IPS DF 19.7 (cell line): ENCODE data around the gene TEX48.

Experiments used
- DNase-seq: peaks from one replicate; pipeline ENCODE4 v3.0.0-alpha.2; 2013; ENCODE audit warnings: low read depth, low spot score

Gene TEX48, protein sequence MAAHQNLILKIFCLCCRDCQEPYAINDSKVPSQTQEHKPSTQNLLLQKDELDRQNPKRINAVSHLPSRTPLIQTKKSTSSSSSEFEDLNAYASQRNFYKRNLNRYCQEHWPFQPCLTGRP

GRCh38 chr9:114681594-114682332, at the start of gene TEX48:
TSS of gene TEX48 (minus strand) at chr9:114682192. CDS start at chr9:114671723, 10,469 bp downstream.
- no peak for DNase-seq

DNA sequence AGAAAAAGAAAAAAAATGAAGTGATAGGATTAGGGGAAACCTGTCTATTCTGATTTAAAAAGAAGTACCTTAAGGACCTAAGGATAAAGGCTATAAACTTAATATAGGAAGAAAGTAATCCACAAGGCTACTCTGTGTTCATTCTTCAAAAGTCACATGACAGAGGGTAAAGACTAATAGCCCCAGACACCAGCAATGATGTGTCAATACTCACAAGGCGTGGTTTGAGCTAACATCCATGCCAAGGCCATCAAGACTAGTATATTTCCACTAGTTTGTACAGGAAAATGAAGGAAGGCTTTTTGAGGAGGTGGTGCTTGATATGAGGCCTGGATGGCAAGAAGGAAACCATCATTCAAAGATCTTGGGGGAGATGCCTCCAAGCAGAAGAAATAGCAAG, 49.7 kb upstream of the TEX48 start:
- no peak for DNase-seq

GRCh38 chr9:114729706-114730105, 47.7 kb upstream of the TEX48 start:
- no peak for DNase-seq

DNA sequence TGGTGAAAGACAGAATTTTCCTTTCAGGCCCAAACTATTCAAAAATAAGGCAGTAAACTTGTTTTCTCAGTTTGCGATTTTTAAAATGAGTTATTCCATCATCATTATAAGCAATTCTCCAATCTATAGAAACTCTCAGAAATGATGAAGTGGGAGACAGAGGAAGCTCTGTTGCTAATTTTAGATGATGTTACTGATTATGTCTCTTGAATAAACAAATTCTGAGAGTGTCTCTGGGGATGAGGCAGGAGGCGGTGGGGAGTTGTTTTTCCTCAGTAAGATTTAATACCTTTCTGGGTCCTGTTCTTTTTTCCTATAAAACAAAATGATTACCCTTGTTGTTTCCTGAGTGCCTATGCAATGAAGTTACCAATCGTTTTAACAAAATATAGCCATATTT, 43.9 kb upstream of the TEX48 start:
- DNase-seq = no peak

DNA sequence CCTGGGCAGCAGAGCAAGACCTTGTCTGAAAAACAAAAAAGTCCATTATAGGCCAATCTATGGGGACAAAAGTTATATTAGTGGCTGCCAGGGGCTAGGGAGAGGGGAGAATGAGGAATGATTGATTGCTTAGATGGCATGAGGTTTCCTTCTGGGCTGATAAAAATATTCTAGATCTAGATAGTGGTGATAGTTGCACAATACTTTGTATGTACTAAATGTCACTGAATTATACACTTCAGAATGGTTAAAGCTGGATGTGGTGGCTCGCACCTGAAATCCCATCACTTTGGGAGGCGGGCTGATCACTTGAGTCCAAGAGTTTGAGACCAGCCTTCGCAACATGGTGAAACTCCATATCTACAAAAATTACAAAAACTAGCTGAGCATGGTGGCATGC, 42.8 kb upstream of the TEX48 start:
- no peak for DNase-seq

- no peak for DNase-seq
Observed at GRCh38 chr9:114723931-114724330, 41.9 kb upstream of the TEX48 start.

DNA sequence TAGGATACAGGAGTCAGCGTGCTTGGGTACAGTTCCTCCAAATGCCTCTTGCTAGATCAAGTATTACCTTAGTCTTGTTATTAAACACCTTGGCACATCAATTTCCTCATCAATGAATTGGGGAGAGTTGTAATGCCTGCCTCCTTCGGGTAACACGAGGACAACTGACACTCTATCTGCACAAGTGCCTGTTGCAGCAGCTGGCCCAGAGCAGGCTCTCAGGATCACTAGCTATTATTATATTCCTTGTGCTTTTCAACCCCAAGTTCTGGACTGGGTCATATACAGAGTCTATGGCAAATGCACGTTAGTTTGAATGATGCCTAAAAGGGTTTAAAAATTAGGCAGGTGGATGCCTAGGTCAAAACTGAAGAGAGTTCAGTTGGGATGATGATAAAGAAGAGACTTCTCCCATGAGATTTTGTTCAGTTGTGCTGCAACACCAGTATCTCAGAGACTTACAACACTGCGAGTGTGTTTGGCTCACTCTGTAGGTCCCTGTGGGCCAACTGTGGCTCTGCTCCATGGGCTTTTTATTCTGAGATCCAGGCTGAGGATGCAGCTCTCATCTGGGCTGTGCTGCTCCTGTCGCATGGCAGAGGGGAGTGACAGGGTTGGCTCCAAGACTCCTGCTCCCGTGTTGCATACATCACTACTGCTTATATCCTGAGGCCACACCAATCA, 41.1 kb upstream of the TEX48 start:
- DNase-seq = no peak

- DNase-seq = no peak
Observed at GRCh38 chr9:114722081-114722621, 40.2 kb upstream of the TEX48 start.

DNA sequence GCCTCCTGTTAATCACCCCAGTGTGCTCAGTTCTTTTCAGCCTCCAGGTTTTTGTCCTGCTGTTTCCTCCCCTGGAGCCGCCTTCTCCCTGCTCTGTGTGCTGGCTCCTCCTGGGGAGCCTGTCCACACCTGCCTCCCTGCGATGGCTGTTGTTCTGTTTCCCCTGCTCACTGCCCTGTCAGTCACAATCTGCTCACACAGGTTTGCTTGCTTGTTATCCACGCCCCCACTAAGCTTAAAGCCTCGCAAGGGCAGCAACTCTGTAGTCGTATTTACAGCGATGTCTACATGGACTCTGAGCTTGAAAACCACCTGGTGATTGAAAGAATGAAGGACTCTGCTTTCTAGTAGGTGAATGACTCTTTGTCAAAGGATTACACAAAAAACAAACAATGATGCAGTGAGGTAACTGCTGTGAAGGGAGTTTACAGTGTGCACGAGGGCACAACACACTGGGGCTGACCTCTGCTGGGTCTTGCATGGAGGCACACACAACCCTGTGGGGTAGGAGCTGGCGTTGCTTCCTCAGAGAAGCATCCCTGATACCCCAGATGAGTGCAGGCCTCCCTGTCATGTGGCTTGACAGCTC, 39.6 kb upstream of the TEX48 start:
- no peak for DNase-seq

GRCh38 chr9:114720086-114720676, 38.2 kb upstream of the TEX48 start:
- DNase-seq = no peak

- DNase-seq = no peak
Observed at GRCh38 chr9:114719290-114719689, 37.3 kb upstream of the TEX48 start.

DNA sequence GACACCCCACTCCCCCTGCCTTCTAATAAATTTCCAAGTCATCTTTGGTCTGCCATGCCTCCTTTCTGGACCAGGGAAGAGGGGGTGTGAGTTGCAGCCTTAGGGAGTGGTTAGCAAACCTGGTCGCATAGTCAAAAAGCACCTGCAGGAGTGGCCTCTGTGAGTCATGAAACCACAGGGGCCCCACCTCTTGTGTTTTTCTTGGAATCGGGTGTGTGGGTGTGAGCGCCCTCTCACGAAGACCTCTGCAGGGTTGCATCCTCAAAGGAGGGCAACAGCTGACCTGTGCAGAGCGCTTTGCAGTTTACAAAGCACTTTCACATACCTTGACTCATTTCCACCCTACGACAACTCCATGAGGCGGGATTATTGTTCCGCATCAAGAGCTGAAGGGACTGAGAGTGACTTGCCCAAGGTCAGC, 36.8 kb upstream of the TEX48 start:
- DNase-seq = no peak

DNA sequence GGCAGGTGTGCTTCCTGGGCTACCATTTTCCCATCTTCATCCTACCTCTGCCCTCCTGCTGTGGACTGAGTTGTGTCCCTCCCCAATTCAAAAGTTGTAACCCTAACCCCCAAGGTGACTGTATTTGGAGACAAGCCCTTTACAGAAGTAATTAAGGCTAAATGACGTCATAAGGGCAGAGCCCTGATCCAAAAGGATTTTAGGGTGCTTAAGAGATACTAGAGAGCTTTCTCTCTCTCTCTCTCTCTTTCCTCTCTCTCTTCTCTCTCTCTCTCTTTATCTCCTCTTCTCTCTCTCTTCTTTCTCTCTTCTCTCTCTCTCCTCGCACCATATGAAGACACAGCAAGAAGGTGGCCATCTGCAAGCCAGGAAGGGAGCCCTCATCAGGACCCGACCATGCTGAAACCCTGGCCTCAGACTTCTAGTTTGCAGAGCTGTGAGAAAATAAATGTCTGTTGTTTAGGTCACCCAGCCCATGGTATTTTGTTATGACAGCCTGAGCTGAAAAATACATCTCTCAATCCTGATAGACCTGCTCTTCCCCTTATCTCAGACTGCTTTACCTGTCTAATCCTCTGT, 36.0 kb upstream of the TEX48 start:
- DNase-seq = no peak

DNA sequence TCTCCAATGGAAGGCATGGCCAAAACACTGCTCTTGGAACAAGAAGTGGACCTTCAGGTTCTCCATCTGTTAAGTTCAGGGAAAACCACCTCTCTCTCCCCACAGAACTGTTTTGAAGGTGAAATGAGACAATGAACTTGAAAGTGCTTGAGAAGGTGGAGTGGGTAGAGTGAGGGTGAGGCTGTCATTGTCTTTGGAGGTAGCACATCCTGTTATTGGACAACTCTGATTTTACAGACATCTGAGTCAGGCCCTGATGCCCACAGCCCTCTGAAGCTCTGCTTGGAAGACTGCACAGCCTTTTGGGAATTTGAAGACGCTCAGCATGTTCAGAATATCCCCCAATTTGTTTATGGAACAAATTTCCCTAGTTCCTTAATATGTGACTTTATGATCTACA, 27.6 kb upstream of the TEX48 start:
- DNase-seq = no peak

GRCh38 chr9:114706711-114707110, 24.7 kb upstream of the TEX48 start:
- DNase-seq = no peak

DNA sequence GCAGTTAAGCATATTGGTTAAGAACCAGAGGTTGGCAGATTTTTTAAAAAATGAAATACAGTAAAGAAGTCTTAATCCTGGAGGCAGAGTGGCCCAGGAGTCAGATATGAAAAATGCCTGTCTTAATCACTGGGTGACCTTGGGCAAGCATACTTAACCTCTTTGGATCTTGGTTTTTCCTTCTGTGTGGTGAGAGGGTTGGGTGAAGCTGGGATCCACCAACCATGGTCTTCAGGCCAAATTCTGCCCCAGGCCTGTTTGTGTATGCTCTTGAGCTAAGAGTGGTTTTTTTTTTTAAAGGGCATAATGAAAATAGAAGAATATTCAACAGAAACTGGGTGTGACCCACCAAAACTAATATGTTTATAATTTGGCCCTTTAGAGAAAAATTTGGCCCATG, 20.0 kb upstream of the TEX48 start:
- no peak for DNase-seq

DNA sequence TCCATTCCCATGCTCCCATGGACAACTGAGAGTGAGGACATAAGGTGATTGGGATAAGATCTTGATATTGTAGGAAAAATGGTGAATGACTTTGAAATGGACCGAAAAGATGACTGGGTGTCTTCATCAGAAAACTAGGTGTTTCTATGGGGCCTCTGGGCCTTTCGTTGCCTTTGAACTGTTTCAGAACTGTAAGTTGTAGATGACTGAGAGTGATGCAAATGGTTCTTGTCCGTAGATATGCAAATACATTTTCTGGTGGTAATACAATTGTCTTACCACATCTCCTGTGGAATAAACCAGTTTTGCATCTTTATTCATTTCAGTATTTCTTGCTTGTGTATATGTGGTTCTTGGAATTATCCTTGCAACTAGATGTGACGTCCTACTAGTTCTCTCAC, 16.0 kb upstream of the TEX48 start:
- DNase-seq = no peak

DNA sequence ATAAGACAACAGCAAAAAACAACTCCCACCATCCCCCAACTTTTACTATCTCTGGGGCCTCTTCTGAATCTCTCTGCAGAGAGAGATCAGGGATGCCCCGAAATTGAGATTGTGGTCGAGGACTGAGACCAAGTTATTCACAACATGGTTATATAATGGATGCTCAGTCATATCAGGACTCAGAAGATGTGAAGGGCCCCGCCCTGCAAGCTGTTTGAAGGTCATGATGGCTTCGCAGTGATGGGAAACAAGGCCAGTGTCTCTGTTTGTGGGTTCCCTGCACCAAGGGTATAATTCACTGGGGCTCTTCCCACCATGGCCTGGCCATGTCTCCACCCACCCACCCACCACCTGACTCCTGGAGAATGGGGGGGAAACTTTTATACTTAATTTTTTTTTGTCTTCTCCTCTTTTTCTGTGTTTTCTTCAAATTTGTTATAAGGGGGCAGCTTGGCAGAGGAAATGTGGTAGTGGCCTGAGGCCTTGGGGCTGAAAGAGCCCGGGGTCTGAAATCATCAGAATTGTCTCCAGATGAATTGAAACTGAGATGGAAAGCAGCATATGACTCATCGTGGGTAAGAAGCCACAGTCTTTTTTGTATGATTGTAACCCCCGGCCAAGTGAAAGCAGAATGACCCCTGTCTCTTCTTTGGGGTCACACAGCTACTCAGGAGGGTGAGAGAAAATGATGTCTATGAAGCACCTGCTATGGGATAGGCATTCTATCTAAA, 15.0 kb upstream of the TEX48 start:
- no peak for DNase-seq

DNA sequence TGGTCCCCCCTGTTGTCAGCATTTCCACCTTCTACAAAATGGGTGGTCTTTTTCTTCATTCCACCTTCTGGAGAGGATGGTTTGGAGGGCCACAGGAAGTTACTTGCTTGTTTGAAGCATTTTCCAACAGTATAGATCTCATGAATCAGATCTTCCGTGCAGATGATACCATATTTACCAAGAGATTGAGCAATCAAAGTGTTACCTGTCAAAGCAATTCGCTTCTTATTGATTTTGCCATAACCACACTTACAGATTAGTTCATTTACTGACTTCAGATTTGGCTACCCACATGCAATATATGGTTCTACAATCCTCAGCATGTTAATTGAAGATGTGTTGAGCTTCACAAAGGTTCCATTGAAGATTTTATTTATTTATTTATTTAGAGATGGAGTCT, 14.0 kb upstream of the TEX48 start:
- no peak for DNase-seq

- DNase-seq = no peak
Observed at GRCh38 chr9:114694719-114695269, 12.8 kb upstream of the TEX48 start.

DNA sequence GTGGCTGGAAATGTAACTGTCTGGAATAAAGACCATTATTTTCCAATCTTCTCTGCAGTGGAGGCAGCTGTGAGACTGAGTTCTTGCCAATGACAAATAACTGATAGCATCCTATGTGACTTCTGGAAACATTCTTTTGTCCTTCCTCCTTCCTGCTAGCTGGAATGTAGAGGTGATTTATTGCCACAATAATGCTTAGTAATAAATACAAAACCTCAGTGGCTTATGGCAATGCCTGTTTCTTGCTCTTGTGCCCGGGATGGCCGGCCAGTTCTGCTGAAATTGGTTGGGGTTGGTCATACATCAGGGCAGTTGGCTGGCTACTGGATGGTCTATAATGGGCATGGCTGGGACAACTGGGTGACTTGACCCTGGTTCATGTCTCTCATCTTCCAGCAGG, 12.2 kb upstream of the TEX48 start:
- no peak for DNase-seq
